BE2C (cell line): ENCODE measurements around the gene SYT7.

Experiments
- DNase-seq: peaks from one replicate; pipeline ENCODE4 v3.0.0-alpha.2; 2020
- H3K27me3 ChIP-seq: fragments of 250-450 bp; sonication (Bioruptor Pico); 2 replicates; pipeline ENCODE4 v1.5.1; 2020; ENCODE audit warnings: mild to moderate bottlenecking
- H3K36me3 ChIP-seq: fragments of 250-450 bp; sonication (Bioruptor Pico); 2 replicates; pipeline ENCODE4 v1.5.1; 2020; ENCODE audit warnings: mild to moderate bottlenecking
- H3K4me1 ChIP-seq: fragments of 250-450 bp; sonication (Bioruptor Pico); 2 replicates; pipeline ENCODE4 v1.5.1; 2020
- H3K4me3 ChIP-seq: 2 replicates; pipeline ENCODE4 v1.5.1; 2011; ENCODE audit warnings: low read depth, low read length
- H3K9me3 ChIP-seq: fragments of 250-450 bp; sonication (Bioruptor Pico); 2 replicates; pipeline ENCODE4 v1.5.1; 2020
- TF ChIP-seq, protein P1 (sequence below): IDR thresholded peaks from 2 replicates; pipeline ENCODE4 v1.5.1; 2012; ENCODE audit warnings: mild to moderate bottlenecking, low read depth, low read length

Gene SYT7

DNA sequence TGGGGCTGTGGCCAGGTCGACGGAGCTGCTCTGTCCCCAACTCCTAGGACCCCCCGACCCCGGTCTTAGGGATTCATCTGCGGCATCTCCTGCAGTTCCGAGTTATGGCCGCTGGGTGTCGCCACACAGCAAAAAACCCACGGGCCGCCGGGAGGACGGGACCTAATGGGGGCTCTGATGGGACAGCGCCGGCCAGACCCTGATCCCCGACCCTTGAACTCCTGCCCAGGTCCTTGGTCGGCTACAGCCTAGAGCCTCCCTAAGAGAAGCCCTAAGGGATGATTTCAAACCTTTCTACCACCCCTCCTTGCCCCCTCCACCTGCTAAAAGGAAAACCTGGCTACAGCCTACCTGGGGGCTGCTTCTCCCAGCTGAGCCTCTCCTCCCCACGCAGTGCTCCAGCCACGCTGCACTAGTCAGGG, 103.1 kb downstream of the SYT7 start:
- peak; percentile 42 for DNase-seq
- Histone ChIP-seq H3K4me3 (no peak overlapping the region), H3K4me1 (peaks cover 4% of the 10 kb centered on the region; the same call in 1 of the 2 replicates), H3K9me3 (no peaks in the 10 kb centered on the region), H3K27me3 (no peaks in the 10 kb centered on the region), H3K36me3 (no peaks in the 10 kb centered on the region)
- TF ChIP-seq, protein P1, sequence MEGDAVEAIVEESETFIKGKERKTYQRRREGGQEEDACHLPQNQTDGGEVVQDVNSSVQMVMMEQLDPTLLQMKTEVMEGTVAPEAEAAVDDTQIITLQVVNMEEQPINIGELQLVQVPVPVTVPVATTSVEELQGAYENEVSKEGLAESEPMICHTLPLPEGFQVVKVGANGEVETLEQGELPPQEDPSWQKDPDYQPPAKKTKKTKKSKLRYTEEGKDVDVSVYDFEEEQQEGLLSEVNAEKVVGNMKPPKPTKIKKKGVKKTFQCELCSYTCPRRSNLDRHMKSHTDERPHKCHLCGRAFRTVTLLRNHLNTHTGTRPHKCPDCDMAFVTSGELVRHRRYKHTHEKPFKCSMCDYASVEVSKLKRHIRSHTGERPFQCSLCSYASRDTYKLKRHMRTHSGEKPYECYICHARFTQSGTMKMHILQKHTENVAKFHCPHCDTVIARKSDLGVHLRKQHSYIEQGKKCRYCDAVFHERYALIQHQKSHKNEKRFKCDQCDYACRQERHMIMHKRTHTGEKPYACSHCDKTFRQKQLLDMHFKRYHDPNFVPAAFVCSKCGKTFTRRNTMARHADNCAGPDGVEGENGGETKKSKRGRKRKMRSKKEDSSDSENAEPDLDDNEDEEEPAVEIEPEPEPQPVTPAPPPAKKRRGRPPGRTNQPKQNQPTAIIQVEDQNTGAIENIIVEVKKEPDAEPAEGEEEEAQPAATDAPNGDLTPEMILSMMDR = peak; percentile 65

DNA sequence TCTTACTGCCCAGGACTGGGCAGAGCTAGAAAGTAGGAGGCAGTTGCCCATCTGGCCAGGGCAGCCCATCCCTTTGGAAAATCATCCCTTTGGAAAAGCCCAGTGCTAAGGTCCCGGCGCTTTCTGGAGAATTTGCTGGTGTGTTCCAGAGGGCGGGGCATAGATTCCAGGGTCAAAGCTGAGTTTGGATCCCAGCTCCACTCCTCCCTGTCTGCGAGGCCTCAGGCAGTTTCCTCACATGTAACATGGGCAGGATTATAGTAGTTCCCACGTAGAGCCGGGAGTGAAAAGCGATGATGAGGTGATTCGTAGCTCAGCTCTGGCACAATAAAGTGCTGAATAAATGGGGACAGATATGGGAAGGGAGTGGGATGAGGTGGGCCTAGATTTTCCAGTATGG, 103.8 kb downstream of the SYT7 start:
- TF ChIP-seq, protein P1 = no peak
- no peak overlapping the region for H3K4me3 ChIP-seq
- no peaks in the 10 kb centered on the region for H3K36me3 ChIP-seq
- H3K27me3 ChIP-seq = no peaks in the 10 kb centered on the region
- no peak for DNase-seq
- no peaks in the 10 kb centered on the region for H3K9me3 ChIP-seq
- H3K4me1 ChIP-seq = peaks cover 4% of the 10 kb centered on the region; the same call in 1 of the 2 replicates

DNA sequence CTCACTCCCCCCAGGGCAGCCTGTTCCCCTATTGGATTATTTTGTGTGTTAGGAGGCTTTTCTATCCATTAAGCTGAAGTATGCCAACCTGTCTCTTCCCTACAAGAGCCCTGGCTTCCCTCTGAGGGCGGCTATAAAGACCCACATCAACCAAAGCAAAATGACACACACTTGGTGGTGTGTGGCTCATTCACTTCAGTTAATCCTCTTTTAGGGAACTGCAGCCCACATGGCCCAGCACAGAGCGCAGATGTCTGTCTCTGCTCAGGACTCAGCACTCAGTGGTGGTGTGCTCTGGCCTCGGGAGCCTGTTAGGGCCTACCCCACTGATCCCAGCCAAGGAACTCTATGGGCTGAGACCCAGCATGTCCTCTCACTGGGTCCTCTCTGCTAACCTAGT, 104.5 kb downstream of the SYT7 start:
- TF ChIP-seq, protein P1 = no peak
- no peak for DNase-seq

DNA sequence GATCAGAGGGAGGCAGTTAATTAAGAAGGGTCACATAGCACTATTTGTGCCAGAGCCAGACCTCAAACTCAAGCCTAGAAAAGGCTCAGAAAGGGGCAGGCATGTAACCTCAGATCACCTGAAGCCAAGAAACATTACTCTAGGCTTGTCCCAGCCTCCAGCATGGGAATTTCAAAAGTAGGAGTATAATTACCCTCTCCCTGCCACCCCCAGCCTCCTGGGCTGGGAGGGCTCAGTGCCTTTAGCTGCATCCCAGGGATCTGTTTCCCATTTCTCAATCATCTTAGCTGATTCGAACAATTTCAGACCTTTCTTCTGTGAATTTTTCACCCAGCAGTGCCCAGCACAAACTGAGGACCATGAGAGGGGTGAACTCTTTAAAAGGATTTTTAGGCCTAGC, 105.4 kb downstream of the SYT7 start:
- no peaks in the 10 kb centered on the region for H3K36me3 ChIP-seq
- DNase-seq = no peak
- TF ChIP-seq, protein P1 = no peak
- H3K9me3 ChIP-seq = no peaks in the 10 kb centered on the region
- H3K4me3 ChIP-seq = no peak overlapping the region
- no peaks in the 10 kb centered on the region for H3K4me1 ChIP-seq
- no peaks in the 10 kb centered on the region for H3K27me3 ChIP-seq

More for the DNA sequence above, 104.5 kb downstream of the SYT7 start:
- H3K4me3 ChIP-seq = no peak overlapping the region
- H3K36me3 ChIP-seq = no peaks in the 10 kb centered on the region
- no peaks in the 10 kb centered on the region for H3K27me3 ChIP-seq
- H3K4me1 ChIP-seq = peaks cover 4% of the 10 kb centered on the region; the same call in 1 of the 2 replicates
- H3K9me3 ChIP-seq = no peaks in the 10 kb centered on the region

DNA sequence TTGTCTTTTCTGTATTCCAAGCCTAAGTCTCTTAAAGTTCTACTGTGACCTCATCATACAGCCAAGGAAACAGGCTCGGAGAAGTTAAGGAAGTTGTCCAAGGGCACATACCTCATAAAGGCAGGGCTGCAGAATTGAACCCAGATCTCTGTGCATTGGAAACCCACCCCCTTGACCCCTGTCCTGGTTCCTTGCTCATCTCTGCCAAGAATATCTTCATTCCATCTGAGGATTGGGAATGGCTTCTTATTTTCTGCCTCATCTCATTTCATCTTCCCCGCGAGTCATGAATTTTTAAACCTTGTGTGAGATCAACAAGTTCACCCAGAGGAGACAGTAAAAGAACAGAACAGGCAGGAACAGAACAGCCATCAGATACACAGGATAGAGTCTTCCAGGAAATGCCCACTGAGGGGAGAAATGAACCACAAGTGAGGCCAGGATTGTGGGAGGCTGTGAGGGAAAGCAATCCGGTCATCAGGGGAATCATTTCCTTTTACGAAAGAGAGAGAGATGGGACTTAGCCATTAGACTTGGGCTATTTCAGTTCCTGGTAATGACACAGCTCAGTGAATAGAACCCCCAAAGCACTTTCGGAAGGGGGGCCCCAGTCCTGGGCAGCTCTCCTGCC, 106.7 kb downstream of the SYT7 start:
- H3K4me3 ChIP-seq = no peak overlapping the region
- no peaks in the 10 kb centered on the region for H3K27me3 ChIP-seq
- TF ChIP-seq, protein P1 = no peak
- no peak for DNase-seq
- no peaks in the 10 kb centered on the region for H3K36me3 ChIP-seq
- no peaks in the 10 kb centered on the region for H3K4me1 ChIP-seq
- H3K9me3 ChIP-seq = no peaks in the 10 kb centered on the region

DNA sequence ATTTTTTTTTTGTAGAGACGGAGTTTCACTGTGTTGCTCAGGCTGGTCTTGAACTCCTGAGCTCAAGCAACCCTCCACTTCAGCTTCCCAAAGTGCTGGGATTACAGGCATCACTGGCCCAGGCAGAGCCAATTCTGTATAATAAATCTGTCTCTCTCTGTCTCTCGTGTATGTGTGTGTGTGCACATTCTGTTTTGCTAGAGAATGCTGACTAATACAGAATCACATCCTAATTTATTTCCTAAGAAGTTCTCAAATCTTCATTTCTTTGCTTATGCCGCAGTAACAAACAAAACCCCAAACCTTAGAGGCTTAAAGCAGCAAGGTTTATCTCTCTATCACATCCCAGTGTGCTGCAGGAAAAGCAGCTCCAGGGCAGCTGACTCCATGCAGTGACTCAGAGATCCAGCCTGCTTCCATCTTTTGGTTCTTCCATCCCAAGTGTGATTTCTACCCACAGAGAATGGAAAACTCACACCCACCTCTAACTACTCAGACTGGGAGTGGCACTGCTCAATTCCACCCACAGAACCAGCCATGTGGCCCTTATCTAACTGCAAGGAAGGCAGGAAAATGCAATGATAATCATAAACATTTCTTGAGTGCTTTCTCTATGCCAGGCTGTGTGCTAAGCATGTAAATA, 107.4 kb downstream of the SYT7 start:
- TF ChIP-seq, protein P1 = no peak
- Histone ChIP-seq H3K9me3 (no peaks in the 10 kb centered on the region), H3K27me3 (no peaks in the 10 kb centered on the region), H3K4me3 (no peak overlapping the region), H3K36me3 (no peaks in the 10 kb centered on the region), H3K4me1 (no peaks in the 10 kb centered on the region)
- no peak for DNase-seq
